CD14-positive monocyte (primary cell): ENCODE measurements around the gene TPX2. TPM values are rescaled to one million over a fixed set of nuclear protein-coding genes. Genes with fewer than 3 reads are reported as not detected.

Experiments used
- DNase-seq, 3 donors: peaks; one replicate each; pipeline ENCODE4 v3.0.0-alpha.2; 2011 to 2022
- H2AFZ ChIP-seq: 2 replicates; pipeline ENCODE4 v1.6.0; 2012; ENCODE audit warnings: mild to moderate bottlenecking, low read depth, low read length, inconsistent platforms; ENCODE audit not compliant: insufficient read depth, poor library complexity, severe bottlenecking
- H3K27ac ChIP-seq, 2 donors: 1 replicate in 1 of 2; 2 replicates in 1 of 2; pipeline ENCODE4 v1.5.1; 2012 to 2013; ENCODE audit warnings: low read length in 2 of 2, control low read depth in 1 of 2, inconsistent platforms in 1 of 2, low read depth in 1 of 2, mild to moderate bottlenecking in 1 of 2
- H3K27me3 ChIP-seq, 2 donors: one replicate each; pipeline versions ENCODE4 v1.6.0 to v1.6.1; 2011 to 2013; ENCODE audit warnings: low read length in 2 of 2; ENCODE audit not compliant: control insufficient read depth in 2 of 2, insufficient read depth in 2 of 2
- H3K36me3 ChIP-seq, 2 donors: replicated peaks in 1 of 2; 1 replicate in 1 of 2; 2 replicates in 1 of 2; pipeline versions ENCODE4 v1.5.1 to v1.6.1; 2012 to 2013; ENCODE audit warnings: low read length in 2 of 2, control low read depth in 1 of 2, inconsistent platforms in 1 of 2, mild to moderate bottlenecking in 1 of 2; ENCODE audit not compliant: insufficient read depth in 2 of 2, control insufficient read depth in 1 of 2
- H3K4me1 ChIP-seq, 2 donors: 1 replicate in 1 of 2; 2 replicates in 1 of 2; pipeline versions ENCODE4 v1.5.1 to v1.6.1; 2012 to 2013; ENCODE audit warnings: low read length in 2 of 2, control low read depth in 1 of 2, inconsistent platforms in 1 of 2, mild to moderate bottlenecking in 1 of 2, moderate library complexity in 1 of 2; ENCODE audit not compliant: insufficient read depth in 2 of 2, control insufficient read depth in 1 of 2
- H3K4me2 ChIP-seq: replicated peaks from 2 replicates; pipeline ENCODE3; 2012; ENCODE audit warnings: low read length, moderate library complexity, mild to moderate bottlenecking; ENCODE audit not compliant: poor library complexity, severe bottlenecking; ENCODE audit errors: extremely low read depth
- H3K4me3 ChIP-seq, 3 experiments: fragments of 200-600 bp in 1 of 3; sonication (generic) in 1 of 3; replicated peaks in 1 of 3; 1 replicate in 2 of 3; 2 replicates in 1 of 3; pipeline ENCODE4 v1.5.1; 2011 to 2013; ENCODE audit warnings: low read length in 3 of 3, mild to moderate bottlenecking in 3 of 3, control low read depth in 2 of 3, low read depth in 2 of 3, inconsistent platforms in 1 of 3, moderate library complexity in 1 of 3
- H3K79me2 ChIP-seq: 2 replicates; pipeline ENCODE4 v1.6.0; 2012; ENCODE audit warnings: mild to moderate bottlenecking, control low read depth, inconsistent platforms, low read length, moderate library complexity; ENCODE audit not compliant: insufficient read depth
- H3K9ac ChIP-seq: 2 replicates; pipeline ENCODE4 v1.6.0; 2017; ENCODE audit warnings: low read length, mild to moderate bottlenecking; ENCODE audit not compliant: insufficient read depth, poor library complexity, severe bottlenecking
- H3K9me3 ChIP-seq, 2 donors: replicated peaks in 1 of 2; 1 replicate in 1 of 2; 2 replicates in 1 of 2; pipeline versions ENCODE4 v1.5.1 to v1.6.1; 2012 to 2013; ENCODE audit warnings: low read length in 2 of 2, control low read depth in 1 of 2; ENCODE audit not compliant: control insufficient read depth in 1 of 2, insufficient read depth in 1 of 2
- H4K20me1 ChIP-seq: 2 replicates; pipeline ENCODE4 v1.6.0; 2012; ENCODE audit warnings: mild to moderate bottlenecking, low read length, control low read depth, moderate library complexity; ENCODE audit not compliant: insufficient read depth
- H3K27ac Mint-ChIP-seq, 7 donors: one replicate each; pipeline ENCODE4 v1.8.0; 2020; ENCODE audit warnings: mild to moderate bottlenecking in 7 of 7, mixed read lengths in 7 of 7, moderate library complexity in 6 of 7, inconsistent platforms in 2 of 7
- H3K27me3 Mint-ChIP-seq, 3 donors: one replicate each; pipeline ENCODE4 v1.8.0; 2021 to 2022; ENCODE audit warnings: low read depth in 3 of 3, mild to moderate bottlenecking in 3 of 3, mixed read lengths in 3 of 3, moderate library complexity in 3 of 3, inconsistent platforms in 1 of 3
- H3K36me3 Mint-ChIP-seq, 2 donors: one replicate each; pipeline ENCODE4 v1.8.0; 2020; ENCODE audit warnings: mixed read lengths in 2 of 2, inconsistent platforms in 1 of 2, mild to moderate bottlenecking in 1 of 2
- H3K4me1 Mint-ChIP-seq: one replicate; pipeline ENCODE4 v1.8.0; 2020; ENCODE audit warnings: mild to moderate bottlenecking, mixed read lengths
- H3K4me3 Mint-ChIP-seq, 2 donors: one replicate each; pipeline ENCODE4 v1.8.0; 2020; ENCODE audit warnings: mild to moderate bottlenecking in 2 of 2, mixed read lengths in 2 of 2, moderate library complexity in 1 of 2
- H3K9me3 Mint-ChIP-seq, 7 donors: one replicate each; pipeline ENCODE4 v1.8.0; 2020 to 2022; ENCODE audit warnings: mixed read lengths in 7 of 7, mild to moderate bottlenecking in 6 of 7, moderate library complexity in 6 of 7, inconsistent platforms in 2 of 7
- WGBS: methylation state at CpG from one replicate; pipeline ENCODE4 v1.1.5; 2013; ENCODE audit warnings: missing lambda C conversion rate; ENCODE audit not compliant: insufficient coverage; 5-methylcytosine and 5-hydroxymethylcytosine counted together
- intact Hi-C, 2 donors: fragments of 100-400 bp; cut with micrococcal nuclease; formaldehyde crosslinking; loops; one replicate each; pipeline versions ENCODE4 v1.15.0 to v1.15.1; 2023
- polyA plus RNA-seq, 3 donors: library from polyadenylated mRNA; depleted of rRNA in 1 of 3; unstranded in 2 of 3; stranded (reverse) in 1 of 3; fragments of 300-500 nt in 2 of 3; fragments of >200 nt in 1 of 3; fragmentation: Illumina TruSeq in 2 of 3; gene quantifications; 1 replicate in 2 of 3; 2 replicates in 1 of 3; pipeline ENCODE4 v1.2.3, GENCODE V29; 2012 to 2021
- TF ChIP-seq, protein P1 (sequence below): fragments of 200-600 bp; IDR thresholded peaks from one replicate; pipeline ENCODE4 v1.8.0; 2022; ENCODE audit warnings: antibody characterized with exemption, mild to moderate bottlenecking

Gene TPX2
- polyA plus RNA-seq, 3 donors, result 0.06 TPM; not detected in 2

DNA sequence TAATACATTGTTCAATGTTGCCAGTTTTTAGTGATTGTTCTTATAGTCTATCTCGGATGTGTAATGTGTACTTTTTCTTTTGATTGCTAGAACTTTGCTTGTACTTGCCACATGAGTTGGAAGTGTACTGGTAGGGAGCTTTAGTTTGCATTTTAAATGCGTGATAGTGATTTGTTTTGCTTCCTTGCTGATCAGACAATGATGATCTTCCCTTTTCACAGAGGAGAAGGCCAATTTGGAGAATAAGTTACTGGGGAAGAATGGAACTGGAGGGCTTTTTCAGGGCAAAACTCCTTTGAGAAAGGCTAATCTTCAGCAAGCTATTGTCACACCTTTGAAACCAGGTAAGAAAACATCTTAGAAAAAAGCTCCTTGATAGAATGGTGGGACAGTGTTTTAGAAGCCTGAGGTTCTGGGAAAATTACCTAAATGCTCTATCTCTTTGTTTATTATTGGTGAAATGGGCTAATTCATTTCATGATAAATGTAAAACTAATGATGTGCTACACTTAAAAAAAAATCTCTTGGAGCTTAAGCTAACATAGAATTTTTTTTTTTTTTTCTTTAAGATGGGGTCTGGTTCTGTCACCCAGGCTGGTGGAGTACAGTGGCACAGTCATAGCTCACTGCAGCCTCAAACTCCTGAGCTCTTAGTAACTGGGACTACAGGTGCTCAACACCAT, 20.9 kb downstream of the TPX2 start:
- Histone ChIP-seq H3K9ac (no peak overlapping the region), H2AFZ (no peak overlapping the region), H3K4me1 (no peaks in the 10 kb centered on the region), H3K27ac (peak overlapping the region in 1 of 2 donors; percentile 26), H3K36me3 (peaks cover 46 to 78% of the 10 kb centered on the region in 2 donors), H3K79me2 (peaks cover 90% of the 10 kb centered on the region), H4K20me1 (no peaks in the 10 kb centered on the region), H3K4me2 (no peak overlapping the region), H3K27me3 (no peaks in the 10 kb centered on the region), H3K4me3 (no peak overlapping the region), H3K9me3 (no peaks in the 10 kb centered on the region)
- 100% methylated on average over 1 of the region's 2 CpGs for WGBS
- Mint-ChIP-seq H3K9me3 (no peaks in the 10 kb centered on the region), H3K4me1 (no peaks in the 10 kb centered on the region), H3K4me3 (no peak overlapping the region), H3K36me3 (peaks cover 41 to 74% of the 10 kb centered on the region in 2 donors), H3K27ac (peak overlapping the region in 3 of 7 donors; percentile 10 to 71 (median 22)), H3K27me3 (no peaks in the 10 kb centered on the region)
- intact Hi-C loops, result no loop called here
- TF ChIP-seq, protein P1, sequence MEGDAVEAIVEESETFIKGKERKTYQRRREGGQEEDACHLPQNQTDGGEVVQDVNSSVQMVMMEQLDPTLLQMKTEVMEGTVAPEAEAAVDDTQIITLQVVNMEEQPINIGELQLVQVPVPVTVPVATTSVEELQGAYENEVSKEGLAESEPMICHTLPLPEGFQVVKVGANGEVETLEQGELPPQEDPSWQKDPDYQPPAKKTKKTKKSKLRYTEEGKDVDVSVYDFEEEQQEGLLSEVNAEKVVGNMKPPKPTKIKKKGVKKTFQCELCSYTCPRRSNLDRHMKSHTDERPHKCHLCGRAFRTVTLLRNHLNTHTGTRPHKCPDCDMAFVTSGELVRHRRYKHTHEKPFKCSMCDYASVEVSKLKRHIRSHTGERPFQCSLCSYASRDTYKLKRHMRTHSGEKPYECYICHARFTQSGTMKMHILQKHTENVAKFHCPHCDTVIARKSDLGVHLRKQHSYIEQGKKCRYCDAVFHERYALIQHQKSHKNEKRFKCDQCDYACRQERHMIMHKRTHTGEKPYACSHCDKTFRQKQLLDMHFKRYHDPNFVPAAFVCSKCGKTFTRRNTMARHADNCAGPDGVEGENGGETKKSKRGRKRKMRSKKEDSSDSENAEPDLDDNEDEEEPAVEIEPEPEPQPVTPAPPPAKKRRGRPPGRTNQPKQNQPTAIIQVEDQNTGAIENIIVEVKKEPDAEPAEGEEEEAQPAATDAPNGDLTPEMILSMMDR, result no peak
- no peak for DNase-seq

DNA sequence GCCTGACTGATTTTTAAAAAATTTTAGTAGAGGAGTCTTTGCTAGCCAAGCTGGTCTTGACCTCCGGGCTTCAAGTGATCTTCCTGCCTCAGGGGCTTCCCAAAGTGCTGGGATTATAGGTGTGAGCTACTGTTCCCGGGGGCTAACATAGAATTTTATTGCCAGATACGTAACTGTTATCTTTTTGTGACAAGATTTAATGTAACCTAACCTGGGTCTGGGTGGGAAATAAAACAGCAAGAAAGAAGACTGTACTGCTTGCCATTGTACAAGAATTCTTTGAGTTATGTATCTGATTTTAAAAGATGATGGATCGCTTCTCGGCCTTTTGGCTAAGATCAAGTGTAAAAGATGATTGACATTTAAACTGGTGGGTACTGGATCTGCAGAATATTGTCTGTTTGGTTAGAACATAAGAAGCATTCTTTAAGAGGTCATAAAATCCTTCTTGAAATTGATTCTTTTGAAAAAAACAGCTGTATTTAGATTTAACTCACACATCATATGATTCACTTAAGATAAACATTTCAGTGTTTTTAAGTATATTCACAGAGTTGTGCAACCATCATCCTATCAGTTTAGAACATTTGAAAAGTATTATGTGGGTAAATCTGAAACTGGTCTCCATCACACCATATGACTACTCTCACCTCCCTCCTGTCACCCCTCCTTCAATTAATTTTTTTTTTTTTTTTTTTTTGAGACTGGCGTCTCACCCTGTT, 21.6 kb downstream of the TPX2 start:
- peak overlapping the region in 1 of 2 donors; percentile 26 for H3K27ac ChIP-seq
- H3K79me2 ChIP-seq, result peaks cover 90% of the 10 kb centered on the region
- 100% methylated on average over 3 of the region's 6 CpGs for WGBS
- no peak for DNase-seq
- no peaks in the 10 kb centered on the region for H3K27me3 ChIP-seq
- H3K27me3 Mint-ChIP-seq, result no peaks in the 10 kb centered on the region
- no peaks in the 10 kb centered on the region for H4K20me1 ChIP-seq
- peaks cover 53 to 80% of the 10 kb centered on the region in 2 donors for H3K36me3 ChIP-seq
- H3K9ac ChIP-seq, result no peak overlapping the region
- TF ChIP-seq, protein P1, result no peak
- no peaks in the 10 kb centered on the region for H3K9me3 Mint-ChIP-seq
- peaks cover 46 to 77% of the 10 kb centered on the region in 2 donors for H3K36me3 Mint-ChIP-seq
- H3K9me3 ChIP-seq, result no peaks in the 10 kb centered on the region
- H2AFZ ChIP-seq, result no peak overlapping the region
- H3K27ac Mint-ChIP-seq, result peak overlapping the region in 5 of 7 donors; percentile 4 to 82 (median 26)
- H3K4me1 ChIP-seq, result no peaks in the 10 kb centered on the region
- H3K4me3 Mint-ChIP-seq, result no peak overlapping the region
- no peaks in the 10 kb centered on the region for H3K4me1 Mint-ChIP-seq
- no peak overlapping the region for H3K4me2 ChIP-seq
- no peak overlapping the region for H3K4me3 ChIP-seq
- intact Hi-C loops, result no loop called here
